Neural progenitor cell (in vitro differentiated cells): ENCODE results near the gene DNAJC13. TPM values are rescaled to one million over a fixed set of nuclear protein-coding genes. Genes with fewer than 3 reads are reported as not detected.

Experiments used
- DNase-seq: peaks from one replicate; pipeline ENCODE4 v3.0.0-alpha.2; 2016; ENCODE audit warnings: low spot score
- H2AFZ ChIP-seq: fragments of 200-600 bp; sonication (generic); replicated peaks from 2 replicates; pipeline ENCODE4 v1.6.1; 2016; ENCODE audit warnings: antibody characterized with exemption
- H3F3A ChIP-seq: fragments of 200-600 bp; sonication (generic); 2 replicates; pipeline ENCODE4 v1.6.1; 2016; ENCODE audit warnings: antibody characterized with exemption, low read depth
- H3K27ac ChIP-seq: fragments of 200-600 bp; sonication (generic); 2 replicates; pipeline ENCODE4 v1.5.1; 2016; ENCODE audit warnings: mild to moderate bottlenecking
- H3K27me3 ChIP-seq: fragments of 200-600 bp; sonication (generic); 2 replicates; pipeline ENCODE4 v1.6.1; 2016; ENCODE audit warnings: mild to moderate bottlenecking, moderate library complexity
- H3K36me3 ChIP-seq: fragments of 200-600 bp; sonication (generic); 2 replicates; pipeline ENCODE4 v1.5.1; 2016
- H3K4me1 ChIP-seq: fragments of 200-600 bp; sonication (generic); 2 replicates; pipeline ENCODE4 v1.6.1; 2016; ENCODE audit warnings: mixed run types
- H3K4me2 ChIP-seq: fragments of 200-600 bp; sonication (generic); 2 replicates; pipeline ENCODE4 v1.6.1; 2016
- H3K4me3 ChIP-seq: fragments of 200-600 bp; sonication (generic); 2 replicates; pipeline ENCODE4 v1.5.1; 2016
- H3K79me2 ChIP-seq: fragments of 200-600 bp; sonication (generic); 2 replicates; pipeline ENCODE4 v1.6.1; 2016; ENCODE audit warnings: low read depth
- H3K9ac ChIP-seq: fragments of 200-600 bp; sonication (generic); 2 replicates; pipeline ENCODE4 v1.6.1; 2016
- H3K9me3 ChIP-seq: fragments of 200-600 bp; sonication (generic); 2 replicates; pipeline ENCODE4 v1.5.1; 2016; ENCODE audit warnings: low read depth
- H4K20me1 ChIP-seq: fragments of 200-600 bp; sonication (generic); 2 replicates; pipeline ENCODE4 v1.6.1; 2016; ENCODE audit warnings: low read depth
- H3K27ac Mint-ChIP-seq: 3 replicates; pipeline ENCODE4 v1.8.0; 2021; ENCODE audit warnings: mixed read lengths
- H3K27me3 Mint-ChIP-seq: 2 replicates; pipeline ENCODE4 v1.8.0; 2022; ENCODE audit warnings: low read depth, mild to moderate bottlenecking, inconsistent platforms, moderate library complexity, mixed read lengths; ENCODE audit not compliant: insufficient read depth
- H3K36me3 Mint-ChIP-seq: 3 replicates; pipeline ENCODE4 v1.8.0; 2021; ENCODE audit warnings: mixed read lengths
- H3K4me1 Mint-ChIP-seq: 3 replicates; pipeline ENCODE4 v1.8.0; 2021; ENCODE audit warnings: mixed read lengths
- H3K4me3 Mint-ChIP-seq: 3 replicates; pipeline ENCODE4 v1.8.0; 2021; ENCODE audit warnings: mild to moderate bottlenecking, moderate library complexity, mixed read lengths
- H3K9me3 Mint-ChIP-seq: 3 replicates; pipeline ENCODE4 v1.8.0; 2020; ENCODE audit warnings: mixed read lengths
- CTCF ChIP-seq: fragments of 200-600 bp; sonication (generic); IDR thresholded peaks from 2 replicates; pipeline ENCODE4 v1.5.1; 2017; ENCODE audit warnings: antibody characterized with exemption, mild to moderate bottlenecking
- EZH2 ChIP-seq: fragments of 200-600 bp; sonication (generic); IDR thresholded peaks from 2 replicates; pipeline ENCODE4 v1.6.1; 2017; ENCODE audit warnings: antibody characterized with exemption, mild to moderate bottlenecking, moderate library complexity
- EZH2phosphoT487 ChIP-seq: fragments of 200-600 bp; sonication (generic); IDR thresholded peaks from 2 replicates; pipeline ENCODE4 v1.6.1; 2017; ENCODE audit warnings: antibody characterized with exemption
- total RNA-seq: library from RNA; depleted of rRNA; stranded (reverse); fragments of >200 nt; gene quantifications from 2 replicates; pipeline ENCODE4 v1.2.3, GENCODE V29; 2015; ENCODE audit warnings: low replicate concordance

The DNAJC13 gene
- total RNA-seq, 1 donor from 2014 or later: 36.3 TPM

- H3K27me3 ChIP-seq: no peaks in the 10 kb centered on the region
- H2AFZ ChIP-seq: no peak overlapping the region
- no peaks in the 10 kb centered on the region for H3K79me2 ChIP-seq
- no peaks in the 10 kb centered on the region for H4K20me1 ChIP-seq
- TF ChIP-seq EZH2phosphoT487 (no peak), EZH2 (no peak), CTCF (no peak)
- DNase-seq: no peak
- Mint-ChIP-seq H3K9me3 (no peaks in the 10 kb centered on the region), H3K36me3 (peaks cover 41% of the 10 kb centered on the region), H3K27ac (no peak overlapping the region), H3K4me3 (no peak overlapping the region), H3K4me1 (no peaks in the 10 kb centered on the region), H3K27me3 (no peaks in the 10 kb centered on the region)
- no peak overlapping the region for H3K4me3 ChIP-seq
- H3K36me3 ChIP-seq: peaks cover 45% of the 10 kb centered on the region
- H3K4me1 ChIP-seq: no peaks in the 10 kb centered on the region
- no peaks in the 10 kb centered on the region for H3F3A ChIP-seq
- H3K9ac ChIP-seq: no peak overlapping the region
- no peak overlapping the region for H3K27ac ChIP-seq
- no peaks in the 10 kb centered on the region for H3K9me3 ChIP-seq
- H3K4me2 ChIP-seq: no peak overlapping the region
Measured at GRCh38 chr3:132456571-132456970, 39.3 kb downstream of the DNAJC13 start.

GRCh38 chr3:132457286-132457685 lies 40.0 kb downstream of the DNAJC13 start:
- Histone ChIP-seq H2AFZ (no peak overlapping the region), H3K9me3 (no peaks in the 10 kb centered on the region), H4K20me1 (no peaks in the 10 kb centered on the region), H3K27ac (no peak overlapping the region), H3K27me3 (no peaks in the 10 kb centered on the region), H3K4me1 (no peaks in the 10 kb centered on the region), H3K4me3 (no peak overlapping the region), H3K79me2 (no peaks in the 10 kb centered on the region), H3F3A (no peaks in the 10 kb centered on the region), H3K9ac (no peak overlapping the region), H3K4me2 (no peak overlapping the region), H3K36me3 (peaks cover 41% of the 10 kb centered on the region)
- no peaks in the 10 kb centered on the region for H3K27me3 Mint-ChIP-seq
- H3K9me3 Mint-ChIP-seq: no peaks in the 10 kb centered on the region
- H3K27ac Mint-ChIP-seq: no peak overlapping the region
- no peak overlapping the region for H3K4me3 Mint-ChIP-seq
- no peak for DNase-seq
- TF ChIP-seq EZH2phosphoT487 (no peak), CTCF (no peak), EZH2 (no peak)
- H3K4me1 Mint-ChIP-seq: no peaks in the 10 kb centered on the region
- peaks cover 41% of the 10 kb centered on the region for H3K36me3 Mint-ChIP-seq

- no peaks in the 10 kb centered on the region for H3K27me3 Mint-ChIP-seq
Measured at GRCh38 chr3:132459551-132459950, 42.2 kb downstream of the DNAJC13 start.

More at GRCh38 chr3:132459551-132459950, 42.2 kb downstream of the DNAJC13 start:
- no peak overlapping the region for H3K9ac ChIP-seq
- no peak overlapping the region for H3K4me3 Mint-ChIP-seq
- no peak overlapping the region for H2AFZ ChIP-seq
- H3K36me3 Mint-ChIP-seq: peaks cover 38% of the 10 kb centered on the region
- no peak overlapping the region for H3K4me3 ChIP-seq
- H3K79me2 ChIP-seq: no peaks in the 10 kb centered on the region
- H3K4me1 Mint-ChIP-seq: no peaks in the 10 kb centered on the region
- H3K27ac ChIP-seq: no peak overlapping the region
- no peaks in the 10 kb centered on the region for H3K9me3 ChIP-seq
- H3K4me1 ChIP-seq: no peaks in the 10 kb centered on the region
- H4K20me1 ChIP-seq: no peaks in the 10 kb centered on the region
- peaks cover 31% of the 10 kb centered on the region for H3K36me3 ChIP-seq
- H3F3A ChIP-seq: no peaks in the 10 kb centered on the region
- TF ChIP-seq CTCF (no peak), EZH2phosphoT487 (no peak), EZH2 (no peak)
- no peak overlapping the region for H3K27ac Mint-ChIP-seq
- DNase-seq: no peak
- no peaks in the 10 kb centered on the region for H3K9me3 Mint-ChIP-seq
- H3K27me3 ChIP-seq: no peaks in the 10 kb centered on the region
- H3K4me2 ChIP-seq: no peak overlapping the region
